GM12865 (cell line): ENCODE data around the gene BLOC1S4.
"Not testable (repeated sequence)": the region's sequence is repeated elsewhere in the genome, so short reads cannot be mapped to it uniquely, and the experiment has no call there.

ENCODE experiments used
- DNase-seq: peaks from one replicate; pipeline ENCODE4 v3.0.0; 2010; ENCODE audit warnings: low read depth
- H3K4me3 ChIP-seq: 2 replicates; pipeline ENCODE4 v1.5.1; 2011; ENCODE audit warnings: mild to moderate bottlenecking, low read depth, low read length, control low read depth
- TF ChIP-seq, protein P1 (sequence below): IDR thresholded peaks from 2 replicates; pipeline ENCODE4 v1.5.1; 2011; ENCODE audit warnings: low read length, control low read depth, low read depth, inconsistent platforms; ENCODE audit not compliant: insufficient read depth; ENCODE audit errors: missing control alignments

Gene BLOC1S4

DNA sequence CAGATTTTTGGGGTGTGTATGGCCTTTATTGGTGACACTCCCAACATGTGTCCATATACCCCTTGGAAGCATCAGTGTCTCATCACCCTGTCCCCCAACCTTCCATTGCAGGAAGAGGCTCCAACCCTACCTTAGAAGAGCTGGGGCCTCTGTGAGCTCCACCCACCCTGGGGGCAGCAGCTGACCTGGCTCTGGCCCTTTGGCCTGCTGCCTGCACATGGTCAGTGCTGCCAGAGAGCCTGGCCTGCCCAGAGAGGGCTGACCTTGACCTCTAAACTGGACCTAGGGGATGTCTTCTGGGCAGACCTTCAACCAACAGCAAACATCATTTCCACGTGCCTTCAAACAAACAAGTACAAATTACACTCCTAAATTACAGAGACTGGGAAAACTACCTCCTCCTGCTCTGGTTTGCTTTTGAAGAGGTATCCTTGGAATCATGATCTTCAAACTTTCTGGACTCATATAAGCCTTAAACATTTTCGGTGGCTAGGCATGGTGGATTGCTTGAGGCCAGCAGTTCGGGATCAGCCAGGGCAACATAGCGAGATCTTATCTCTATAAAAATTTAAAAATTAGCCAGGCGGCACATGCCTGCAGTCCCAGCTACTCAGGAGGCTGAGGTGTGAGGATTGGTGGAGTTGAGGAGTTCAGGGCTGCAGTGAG lies 39.2 kb downstream of the BLOC1S4 start:
- no peak overlapping the region for H3K4me3 ChIP-seq
- no peak for DNase-seq
- TF ChIP-seq, protein P1, sequence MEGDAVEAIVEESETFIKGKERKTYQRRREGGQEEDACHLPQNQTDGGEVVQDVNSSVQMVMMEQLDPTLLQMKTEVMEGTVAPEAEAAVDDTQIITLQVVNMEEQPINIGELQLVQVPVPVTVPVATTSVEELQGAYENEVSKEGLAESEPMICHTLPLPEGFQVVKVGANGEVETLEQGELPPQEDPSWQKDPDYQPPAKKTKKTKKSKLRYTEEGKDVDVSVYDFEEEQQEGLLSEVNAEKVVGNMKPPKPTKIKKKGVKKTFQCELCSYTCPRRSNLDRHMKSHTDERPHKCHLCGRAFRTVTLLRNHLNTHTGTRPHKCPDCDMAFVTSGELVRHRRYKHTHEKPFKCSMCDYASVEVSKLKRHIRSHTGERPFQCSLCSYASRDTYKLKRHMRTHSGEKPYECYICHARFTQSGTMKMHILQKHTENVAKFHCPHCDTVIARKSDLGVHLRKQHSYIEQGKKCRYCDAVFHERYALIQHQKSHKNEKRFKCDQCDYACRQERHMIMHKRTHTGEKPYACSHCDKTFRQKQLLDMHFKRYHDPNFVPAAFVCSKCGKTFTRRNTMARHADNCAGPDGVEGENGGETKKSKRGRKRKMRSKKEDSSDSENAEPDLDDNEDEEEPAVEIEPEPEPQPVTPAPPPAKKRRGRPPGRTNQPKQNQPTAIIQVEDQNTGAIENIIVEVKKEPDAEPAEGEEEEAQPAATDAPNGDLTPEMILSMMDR: no peak

DNA sequence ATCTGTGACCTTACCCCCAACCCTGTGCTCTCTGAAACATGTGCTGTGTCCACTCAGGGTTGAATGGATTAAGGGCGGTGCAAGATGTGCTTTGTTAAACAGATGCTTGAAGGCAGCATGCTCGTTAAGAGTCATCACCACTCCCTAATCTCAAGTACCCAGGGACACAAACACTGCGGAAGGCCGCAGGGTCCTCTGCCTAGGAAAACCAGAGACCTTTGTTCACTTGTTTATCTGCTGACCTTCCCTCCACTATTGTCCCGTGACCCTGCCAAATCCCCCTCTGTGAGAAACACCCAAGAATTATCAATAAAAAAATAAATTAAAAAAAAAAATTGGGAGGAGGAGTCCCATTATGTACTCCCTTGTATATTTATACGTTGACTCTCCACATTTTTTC lies 40.4 kb downstream of the BLOC1S4 start:
- H3K4me3 ChIP-seq, DNase-seq: not testable (repeated sequence)

- DNase-seq: no peak
- TF ChIP-seq, protein P1: no peak
- H3K4me3 ChIP-seq: no peak overlapping the region
These were observed 42.8 kb downstream of the BLOC1S4 start for GRCh38 chr4:6758728-6759127.

DNA sequence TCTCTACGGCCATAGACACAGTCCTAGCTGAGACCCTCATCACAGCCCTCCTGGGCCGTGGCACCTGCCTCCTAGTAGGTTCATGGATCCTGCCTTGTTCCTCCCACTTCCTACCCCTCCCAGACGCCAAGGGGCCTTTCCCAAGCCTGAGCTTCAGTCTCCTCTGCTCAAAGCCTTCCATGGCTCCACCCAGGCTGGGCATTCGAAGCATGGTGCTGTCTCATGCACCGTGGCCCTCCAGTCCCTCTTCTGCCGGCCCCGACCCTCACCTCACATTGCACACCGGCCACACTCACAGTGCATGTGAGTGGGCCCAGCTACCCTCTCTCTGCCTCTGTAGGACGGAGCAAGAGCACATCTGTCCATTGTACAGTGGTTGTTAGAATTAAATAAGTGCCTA lies 44.9 kb downstream of the BLOC1S4 start:
- DNase-seq: no peak

DNA sequence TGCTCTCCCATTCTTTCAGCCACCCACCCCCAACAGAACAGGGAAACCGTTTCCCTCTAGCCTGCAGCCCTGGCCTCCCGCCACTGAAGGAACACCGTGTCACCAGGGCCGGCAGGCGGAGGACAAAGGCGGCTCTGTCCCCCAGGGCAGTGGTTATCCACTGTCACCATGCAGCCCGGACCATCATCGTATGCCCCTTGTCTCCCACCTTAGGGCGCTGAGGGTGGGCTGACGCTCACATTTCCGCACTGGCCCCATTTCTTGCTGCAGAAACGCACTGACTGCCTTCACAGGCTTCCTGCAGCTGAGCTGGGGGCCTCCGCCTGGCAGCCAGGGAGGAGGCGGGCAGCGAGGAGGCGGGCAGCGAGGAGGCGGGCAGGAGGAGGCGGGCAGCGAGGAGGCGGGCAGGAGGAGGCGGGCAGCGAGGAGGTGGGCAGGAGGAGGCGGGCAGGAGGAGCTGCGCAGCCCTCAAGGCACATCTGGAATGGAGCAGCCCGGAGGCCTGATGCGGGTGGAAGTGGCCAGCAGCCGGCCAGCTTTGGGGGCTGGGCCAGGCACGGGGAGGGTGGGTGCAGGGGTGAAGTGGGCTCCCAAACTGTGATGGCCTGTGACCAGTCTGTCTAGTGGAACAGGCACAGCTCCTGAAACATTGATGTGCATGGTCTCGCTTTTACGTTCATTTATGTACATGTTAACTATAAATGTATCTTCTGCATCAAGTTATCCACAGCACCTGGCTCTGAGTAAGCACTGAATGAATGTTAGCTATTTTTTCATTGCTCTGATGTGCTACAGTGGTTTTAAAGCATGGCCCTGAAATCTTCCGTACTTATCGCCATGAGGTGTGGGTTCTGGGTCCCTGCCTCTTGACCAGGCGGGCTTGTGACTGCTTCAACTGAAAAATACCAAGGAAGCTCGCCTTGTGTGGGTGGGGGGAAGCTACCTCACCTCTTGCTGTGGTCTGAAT lies 46.0 kb downstream of the BLOC1S4 start:
- TF ChIP-seq, protein P1: no peak
- no peak overlapping the region for H3K4me3 ChIP-seq
- no peak for DNase-seq

More for the DNA sequence above, 44.9 kb downstream of the BLOC1S4 start:
- no peak overlapping the region for H3K4me3 ChIP-seq
- TF ChIP-seq, protein P1: no peak

DNA sequence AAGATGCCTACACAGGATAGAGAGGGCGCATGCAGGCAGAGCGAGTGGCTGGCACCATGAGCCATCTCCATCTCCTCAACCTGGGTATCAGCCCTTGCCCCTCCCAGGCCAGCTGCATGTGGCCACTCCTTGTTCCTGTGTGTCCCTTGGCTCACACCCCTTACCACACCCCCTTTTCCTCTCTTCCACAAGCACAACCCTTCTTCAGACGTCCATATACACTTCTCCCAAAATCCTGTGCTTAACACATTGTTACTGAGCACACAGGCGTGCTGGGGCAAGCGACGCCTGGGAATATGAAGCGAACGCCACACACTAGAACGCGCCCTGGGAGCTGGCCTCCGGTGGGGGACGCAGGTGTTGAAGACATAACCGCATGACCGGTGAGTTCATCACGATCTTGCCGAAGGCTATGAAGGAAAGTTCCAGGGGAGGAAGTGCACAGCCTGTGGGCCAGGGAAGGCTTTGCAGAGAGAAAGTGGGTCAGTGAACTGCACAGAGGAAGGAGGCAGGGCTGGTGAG lies 47.4 kb downstream of the BLOC1S4 start:
- no peak overlapping the region for H3K4me3 ChIP-seq
- DNase-seq: no peak
- TF ChIP-seq, protein P1: no peak

- no peak overlapping the region for H3K4me3 ChIP-seq
- TF ChIP-seq, protein P1: no peak
- DNase-seq: no peak
These were observed 49.1 kb downstream of the BLOC1S4 start for GRCh38 chr4:6764976-6765620.
